Nephron (organoid): ENCODE data around the gene CCNQ.

ENCODE experiments used
- H3K27ac Mint-ChIP-seq, 3 experiments: 2 replicates each; pipeline ENCODE4 v1.8.0; 2020; ENCODE audit warnings: mixed read lengths in 3 of 3, mild to moderate bottlenecking in 2 of 3, moderate library complexity in 1 of 3
- H3K27me3 Mint-ChIP-seq: 2 replicates; pipeline ENCODE4 v1.8.0; 2021; ENCODE audit warnings: low read depth, mild to moderate bottlenecking, moderate library complexity, mixed read lengths
- H3K36me3 Mint-ChIP-seq: 2 replicates; pipeline ENCODE4 v1.8.0; 2020; ENCODE audit warnings: low read depth, mixed read lengths
- H3K4me1 Mint-ChIP-seq: 2 replicates; pipeline ENCODE4 v1.8.0; 2020; ENCODE audit warnings: mixed read lengths
- H3K4me3 Mint-ChIP-seq, 3 experiments: 2 replicates each; pipeline ENCODE4 v1.8.0; 2020; ENCODE audit warnings: mild to moderate bottlenecking in 3 of 3, mixed read lengths in 3 of 3, moderate library complexity in 2 of 3
- H3K9me3 Mint-ChIP-seq: 2 replicates; pipeline ENCODE4 v1.8.0; 2020; ENCODE audit warnings: mixed read lengths
- CTCF ChIP-seq, 3 experiments: fragments of 200-600 bp; sonication (generic); IDR thresholded peaks; one replicate each; pipeline ENCODE4 v1.5.0; 2021; ENCODE audit warnings: antibody characterized with exemption in 3 of 3; ENCODE audit not compliant: unreplicated experiment in 3 of 3

The CCNQ gene

GRCh38 chrX:153625271-153626024 is 26.5 kb upstream of the CCNQ start:
- Mint-ChIP-seq H3K9me3 (peaks cover 24% of the 10 kb centered on the region), H3K27ac (no peak overlapping the region), H3K36me3 (no peaks in the 10 kb centered on the region), H3K4me3 (no peak overlapping the region), H3K27me3 (peaks cover 6% of the 10 kb centered on the region), H3K4me1 (no peaks in the 10 kb centered on the region)
- no peak for TF ChIP-seq CTCF (IDR thresholded peaks at IDR 0.05; ENCODE audit: unreplicated experiment in 3 of 3)

GRCh38 chrX:153624196-153625091 is 25.5 kb upstream of the CCNQ start:
- H3K4me1 Mint-ChIP-seq, result no peaks in the 10 kb centered on the region
- H3K36me3 Mint-ChIP-seq, result no peaks in the 10 kb centered on the region
- peaks cover 20% of the 10 kb centered on the region for H3K9me3 Mint-ChIP-seq
- no peak overlapping the region for H3K4me3 Mint-ChIP-seq
- TF ChIP-seq CTCF (IDR thresholded peaks at IDR 0.05; ENCODE audit: unreplicated experiment in 3 of 3), result no peak
- H3K27me3 Mint-ChIP-seq, result peaks cover 6% of the 10 kb centered on the region
- H3K27ac Mint-ChIP-seq, result peak overlapping the region in 1 of 3 experiments; percentile 92

- peaks cover 8% of the 10 kb centered on the region for H3K27me3 Mint-ChIP-seq
- H3K27ac Mint-ChIP-seq, result peak overlapping the region in 1 of 3 experiments; percentile 92
- TF ChIP-seq CTCF (IDR thresholded peaks at IDR 0.05; ENCODE audit: unreplicated experiment in 3 of 3), result no peak
Measured at GRCh38 chrX:153623310-153624029, 24.5 kb upstream of the CCNQ start.

GRCh38 chrX:153622661-153623309 is 23.8 kb upstream of the CCNQ start:
- H3K27me3 Mint-ChIP-seq, result peaks cover 15% of the 10 kb centered on the region
- H3K4me1 Mint-ChIP-seq, result no peaks in the 10 kb centered on the region
- H3K9me3 Mint-ChIP-seq, result peaks cover 17% of the 10 kb centered on the region
- peak overlapping the region in 2 of 3 experiments; percentile 14 to 92 for H3K27ac Mint-ChIP-seq
- no peaks in the 10 kb centered on the region for H3K36me3 Mint-ChIP-seq
- H3K4me3 Mint-ChIP-seq, result no peak overlapping the region
- TF ChIP-seq CTCF (IDR thresholded peaks at IDR 0.05; ENCODE audit: unreplicated experiment in 3 of 3), result no peak

More at GRCh38 chrX:153623310-153624029, 24.5 kb upstream of the CCNQ start:
- Mint-ChIP-seq H3K36me3 (no peaks in the 10 kb centered on the region), H3K4me3 (no peak overlapping the region), H3K4me1 (no peaks in the 10 kb centered on the region), H3K9me3 (peaks cover 17% of the 10 kb centered on the region)

- peaks cover 15% of the 10 kb centered on the region for H3K9me3 Mint-ChIP-seq
- H3K4me1 Mint-ChIP-seq, result no peaks in the 10 kb centered on the region
- H3K4me3 Mint-ChIP-seq, result no peak overlapping the region
- H3K27ac Mint-ChIP-seq, result peak overlapping the region in 1 of 3 experiments; percentile 92
- no peak for TF ChIP-seq CTCF (IDR thresholded peaks at IDR 0.05; ENCODE audit: unreplicated experiment in 3 of 3)
- H3K36me3 Mint-ChIP-seq, result no peaks in the 10 kb centered on the region
- peaks cover 19% of the 10 kb centered on the region for H3K27me3 Mint-ChIP-seq
Measured at GRCh38 chrX:153621949-153622598, 23.1 kb upstream of the CCNQ start.
